Measurements from ENCODE around the gene SHD.
"Not testable (repeated sequence)": the region's sequence is repeated elsewhere in the genome, so short reads cannot be mapped to it uniquely, and the experiment has no call there.

SHD gene, protein sequence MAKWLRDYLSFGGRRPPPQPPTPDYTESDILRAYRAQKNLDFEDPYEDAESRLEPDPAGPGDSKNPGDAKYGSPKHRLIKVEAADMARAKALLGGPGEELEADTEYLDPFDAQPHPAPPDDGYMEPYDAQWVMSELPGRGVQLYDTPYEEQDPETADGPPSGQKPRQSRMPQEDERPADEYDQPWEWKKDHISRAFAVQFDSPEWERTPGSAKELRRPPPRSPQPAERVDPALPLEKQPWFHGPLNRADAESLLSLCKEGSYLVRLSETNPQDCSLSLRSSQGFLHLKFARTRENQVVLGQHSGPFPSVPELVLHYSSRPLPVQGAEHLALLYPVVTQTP

DNA sequence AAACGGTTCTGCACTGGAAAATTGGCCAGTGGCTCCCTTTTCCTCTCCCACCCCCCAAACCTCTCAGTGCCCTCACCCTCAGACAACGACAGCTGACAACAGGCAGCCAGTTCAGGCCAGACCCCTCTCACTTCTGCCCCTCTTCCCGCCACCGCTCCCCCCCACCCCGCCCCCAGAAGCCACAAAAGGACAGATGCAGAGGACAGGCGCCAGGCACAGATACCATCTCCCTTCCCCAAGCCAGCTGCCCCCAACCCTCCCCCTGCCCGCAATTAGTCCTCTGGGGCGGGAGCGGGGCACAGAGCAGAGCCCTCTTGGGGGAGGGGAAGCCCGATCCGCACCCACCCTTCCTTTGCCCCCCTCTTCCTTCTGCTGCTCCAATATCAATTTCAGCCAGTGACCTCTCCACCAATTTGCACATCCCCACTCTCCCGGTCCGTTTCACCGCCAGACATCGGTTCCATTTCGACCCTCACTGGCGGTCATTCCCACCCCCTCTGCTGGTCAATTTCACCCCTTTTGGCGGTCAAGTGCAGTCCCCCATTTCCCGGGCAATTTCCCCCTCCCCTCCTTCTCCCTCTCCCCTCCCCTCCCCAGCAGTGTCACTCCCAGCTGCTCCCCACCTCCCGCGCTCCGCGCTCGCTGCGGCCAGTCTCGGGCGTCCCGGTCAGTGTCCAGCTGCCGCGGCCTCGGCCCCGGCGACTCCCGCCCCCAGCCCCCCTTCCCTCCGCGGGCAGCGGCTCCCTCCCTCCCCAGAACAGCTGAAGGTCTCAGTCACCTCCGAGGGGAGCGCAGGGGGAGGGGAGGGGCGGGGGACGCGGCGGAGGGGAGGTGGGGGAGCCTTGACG is at the start of gene SHD:
Gene SHD (plus strand): TSS at position 848 of the 848 bp plus-strand sequence. CDS start 798 bp downstream, outside the sequence.
- Histone ChIP-seq H3K36me3 (ENCODE audit: insufficient read depth, low read depth, low read length) (no peaks in the 10 kb centered on the region), H3K4me1 (ENCODE audit: insufficient read depth, low read length) (no peaks in the 10 kb centered on the region), H3K9me3 (ENCODE audit: insufficient read depth, low read depth, low read length) (no peaks in the 10 kb centered on the region), H3K4me3 (ENCODE audit: low read length) (peak within 1 kb of the TSS; percentile 70), H3K27me3 (ENCODE audit: insufficient read depth, low read length) (peaks cover 51% of the 10 kb centered on the region), H3K27ac (ENCODE audit: low read length) (no peak within 1 kb of the TSS), H3K9ac (ENCODE audit: low read depth, low read length) (no peak within 1 kb of the TSS; the same call in 1 of the 2 replicates)

DNA sequence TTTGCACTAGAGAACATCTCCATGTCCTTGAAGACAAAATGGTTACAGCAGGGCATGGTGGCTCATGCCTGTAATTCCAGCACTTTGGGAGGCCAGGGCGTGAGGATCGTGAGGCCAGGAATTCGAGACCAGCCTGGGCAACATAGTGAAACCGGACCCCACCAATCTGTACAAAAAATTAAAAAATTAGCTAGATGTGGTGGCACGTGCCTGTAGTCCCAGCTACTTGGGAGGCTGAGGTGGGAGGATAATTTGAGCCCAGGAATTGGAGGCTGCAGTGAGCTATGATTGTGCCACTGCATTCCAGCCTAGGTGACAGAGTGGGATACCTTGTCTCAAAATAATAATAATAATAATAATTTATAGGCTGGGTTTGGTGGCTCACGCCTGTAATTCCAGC is 48.8 kb upstream of the SHD start:
- H3K36me3 ChIP-seq (ENCODE audit: insufficient read depth, low read depth, low read length); H3K4me1 ChIP-seq (ENCODE audit: insufficient read depth, low read length); H3K9ac ChIP-seq (ENCODE audit: low read depth, low read length); H3K9me3 ChIP-seq (ENCODE audit: insufficient read depth, low read depth, low read length); H3K27ac ChIP-seq (ENCODE audit: low read length); H3K4me3 ChIP-seq (ENCODE audit: low read length): not testable (repeated sequence)
- peaks cover 14% of the 10 kb centered on the region for H3K27me3 ChIP-seq (ENCODE audit: insufficient read depth, low read length)

DNA sequence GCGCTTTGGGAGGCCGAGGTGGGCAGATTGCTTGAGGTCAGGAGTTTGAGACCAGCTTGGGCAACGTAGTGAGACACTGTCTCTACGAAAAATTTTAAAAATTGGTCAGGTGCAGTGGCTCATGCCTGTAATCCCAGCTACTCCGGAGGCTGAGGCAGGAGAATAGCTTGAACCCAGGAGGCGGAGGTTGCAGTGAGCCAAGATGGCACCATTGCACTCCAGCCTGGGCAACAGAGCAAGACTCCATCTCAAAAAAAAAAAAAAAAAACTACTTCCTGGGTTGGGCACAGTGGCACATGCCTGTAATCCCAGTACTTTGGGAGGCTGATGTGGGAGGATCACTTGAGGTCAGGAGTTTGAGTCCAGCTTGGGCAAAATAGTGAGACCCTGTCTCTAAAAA is 47.5 kb upstream of the SHD start:
- not testable (repeated sequence) for H3K4me1 ChIP-seq (ENCODE audit: insufficient read depth, low read length); H3K9me3 ChIP-seq (ENCODE audit: insufficient read depth, low read depth, low read length); H3K4me3 ChIP-seq (ENCODE audit: low read length); H3K36me3 ChIP-seq (ENCODE audit: insufficient read depth, low read depth, low read length); H3K9ac ChIP-seq (ENCODE audit: low read depth, low read length); H3K27ac ChIP-seq (ENCODE audit: low read length)
- H3K27me3 ChIP-seq (ENCODE audit: insufficient read depth, low read length) = peaks cover 14% of the 10 kb centered on the region

DNA sequence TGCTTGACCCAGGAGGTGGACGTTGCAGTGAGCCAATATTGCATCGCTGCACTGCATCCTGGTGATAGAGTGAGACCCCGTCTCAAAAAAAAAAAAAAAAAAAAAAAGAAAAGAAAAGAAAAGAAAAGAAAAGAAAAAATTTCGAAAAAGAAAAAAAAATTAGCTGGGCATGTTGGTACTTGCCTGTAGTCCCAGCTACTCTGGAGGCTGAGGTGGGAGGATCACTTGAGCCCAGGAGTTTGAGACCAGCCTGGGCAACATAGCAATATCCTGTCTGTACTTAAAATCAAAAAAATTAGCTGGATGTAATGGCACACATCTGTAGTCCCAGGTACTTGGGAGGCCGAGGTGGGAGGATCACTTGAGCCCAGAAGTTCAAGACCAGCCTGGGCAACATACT is 46.9 kb upstream of the SHD start:
- not testable (repeated sequence) for H3K9me3 ChIP-seq (ENCODE audit: insufficient read depth, low read depth, low read length); H3K4me1 ChIP-seq (ENCODE audit: insufficient read depth, low read length); H3K4me3 ChIP-seq (ENCODE audit: low read length); H3K9ac ChIP-seq (ENCODE audit: low read depth, low read length); H3K36me3 ChIP-seq (ENCODE audit: insufficient read depth, low read depth, low read length); H3K27ac ChIP-seq (ENCODE audit: low read length)
- H3K27me3 ChIP-seq (ENCODE audit: insufficient read depth, low read length) = peaks cover 14% of the 10 kb centered on the region

DNA sequence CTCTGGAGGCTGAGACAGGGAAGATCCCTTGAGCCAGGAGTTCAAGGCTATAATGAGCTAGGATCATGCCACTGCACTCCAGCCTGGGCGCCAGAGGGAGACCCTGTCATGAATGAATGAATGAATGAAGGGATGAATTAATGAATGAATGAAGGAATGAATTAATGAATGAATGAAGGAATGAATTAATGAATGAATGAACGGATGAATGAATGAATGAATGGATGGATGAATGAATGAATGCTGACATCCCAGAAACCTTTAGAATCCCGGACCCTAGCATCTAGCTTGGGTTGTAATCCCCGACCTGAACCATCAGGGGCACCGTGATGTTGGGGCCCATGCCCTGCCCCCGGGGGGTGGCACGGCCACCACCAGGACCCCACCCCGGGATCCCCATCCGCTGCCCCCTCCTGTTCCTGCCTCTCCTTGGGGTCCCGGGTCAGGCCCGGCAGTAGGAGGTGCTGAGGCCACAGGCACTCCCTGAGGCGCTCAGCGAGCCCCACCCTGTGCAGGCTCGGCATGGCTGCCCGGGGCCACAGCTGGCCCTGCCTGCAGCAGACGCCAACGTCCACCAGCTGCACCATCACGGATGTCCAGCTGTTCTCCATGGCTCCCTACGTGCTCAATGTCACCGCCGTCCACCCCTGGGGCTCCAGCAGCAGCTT is 46.3 kb upstream of the SHD start:
- Histone ChIP-seq H3K4me3 (ENCODE audit: low read length) (no peak overlapping the region), H3K27ac (ENCODE audit: low read length) (no peak overlapping the region), H3K4me1 (ENCODE audit: insufficient read depth, low read length) (0 out of 2 replicates have a peak, but pooled peaks cover 4% of the 10 kb centered on the region), H3K36me3 (ENCODE audit: insufficient read depth, low read depth, low read length) (no peaks in the 10 kb centered on the region), H3K9ac (ENCODE audit: low read depth, low read length) (no peak overlapping the region), H3K9me3 (ENCODE audit: insufficient read depth, low read depth, low read length) (no peaks in the 10 kb centered on the region), H3K27me3 (ENCODE audit: insufficient read depth, low read length) (peaks cover 12% of the 10 kb centered on the region)

DNA sequence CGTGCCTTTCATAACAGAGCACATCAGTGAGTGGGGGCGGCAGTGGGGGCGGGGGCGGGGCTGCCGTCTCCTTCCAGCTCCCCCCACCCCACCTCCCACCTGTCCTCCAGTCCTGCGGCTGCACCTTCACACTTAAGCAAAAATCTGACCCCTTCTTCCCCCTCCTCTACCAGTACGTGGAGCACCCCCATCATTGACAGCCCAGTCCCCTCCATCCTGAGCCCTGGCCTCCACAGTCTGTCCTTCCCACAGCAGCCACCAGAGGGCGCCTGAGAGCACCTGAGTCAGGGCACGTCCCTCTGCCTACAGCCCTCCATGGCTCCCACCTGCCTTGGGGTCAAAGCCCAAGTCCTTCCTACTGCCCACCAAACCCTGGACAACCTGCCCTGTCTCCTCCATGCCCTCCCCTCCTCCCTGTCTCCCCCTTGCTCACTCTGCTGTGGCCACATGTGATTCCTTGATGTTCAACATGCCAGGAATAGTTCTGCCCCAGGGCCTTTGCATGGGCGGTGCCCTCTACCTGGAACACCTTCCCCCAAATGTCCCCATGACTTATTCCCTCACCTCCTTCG is 45.7 kb upstream of the SHD start:
- Histone ChIP-seq H3K27me3 (ENCODE audit: insufficient read depth, low read length) (peaks cover 6% of the 10 kb centered on the region), H3K9me3 (ENCODE audit: insufficient read depth, low read depth, low read length) (no peaks in the 10 kb centered on the region), H3K4me3 (ENCODE audit: low read length) (no peak overlapping the region), H3K36me3 (ENCODE audit: insufficient read depth, low read depth, low read length) (no peaks in the 10 kb centered on the region), H3K9ac (ENCODE audit: low read depth, low read length) (no peak overlapping the region), H3K27ac (ENCODE audit: low read length) (no peak overlapping the region), H3K4me1 (ENCODE audit: insufficient read depth, low read length) (0 out of 2 replicates have a peak, but pooled peaks cover 4% of the 10 kb centered on the region)

DNA sequence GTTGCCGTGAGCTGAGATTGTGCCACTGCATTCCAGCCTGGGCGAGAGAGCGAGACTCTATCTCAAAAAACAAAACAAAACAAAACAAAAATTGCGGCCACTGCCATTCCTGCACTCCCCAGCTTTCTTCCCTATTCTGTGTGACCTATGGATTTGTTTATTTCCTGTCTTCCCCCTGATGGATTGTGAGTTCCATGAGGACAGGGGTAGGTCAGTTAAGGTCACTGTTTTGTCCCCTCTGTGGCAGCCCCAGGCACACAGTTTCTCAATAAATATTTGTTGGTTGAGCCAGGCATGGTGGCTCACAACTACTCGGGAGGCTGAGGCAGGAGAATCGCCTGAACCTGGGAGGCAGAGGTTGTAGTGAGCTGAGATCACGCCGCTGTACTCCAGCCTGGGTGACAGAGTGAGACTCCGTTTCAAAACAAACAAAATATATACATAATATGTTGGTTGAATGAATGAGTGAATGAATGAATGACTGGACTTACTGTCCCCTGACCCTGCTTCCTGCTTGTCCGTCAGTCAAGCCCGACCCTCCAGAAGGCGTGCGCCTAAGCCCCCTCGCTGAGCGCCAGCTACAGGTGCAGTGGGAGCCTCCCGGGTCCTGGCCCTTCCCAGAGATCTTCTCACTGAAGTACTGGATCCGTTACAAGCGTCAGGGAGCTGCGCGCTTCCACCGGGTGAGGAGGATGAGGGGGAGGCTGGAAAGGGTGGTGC is 44.8 kb upstream of the SHD start:
- H3K9me3 ChIP-seq (ENCODE audit: insufficient read depth, low read depth, low read length) = no peaks in the 10 kb centered on the region
- no peak overlapping the region for H3K4me3 ChIP-seq (ENCODE audit: low read length)
- no peak overlapping the region for H3K9ac ChIP-seq (ENCODE audit: low read depth, low read length)
- no peaks in the 10 kb centered on the region for H3K4me1 ChIP-seq (ENCODE audit: insufficient read depth, low read length)
- H3K27ac ChIP-seq (ENCODE audit: low read length) = no peak overlapping the region
- no peaks in the 10 kb centered on the region for H3K27me3 ChIP-seq (ENCODE audit: insufficient read depth, low read length)
- no peaks in the 10 kb centered on the region for H3K36me3 ChIP-seq (ENCODE audit: insufficient read depth, low read depth, low read length)

DNA sequence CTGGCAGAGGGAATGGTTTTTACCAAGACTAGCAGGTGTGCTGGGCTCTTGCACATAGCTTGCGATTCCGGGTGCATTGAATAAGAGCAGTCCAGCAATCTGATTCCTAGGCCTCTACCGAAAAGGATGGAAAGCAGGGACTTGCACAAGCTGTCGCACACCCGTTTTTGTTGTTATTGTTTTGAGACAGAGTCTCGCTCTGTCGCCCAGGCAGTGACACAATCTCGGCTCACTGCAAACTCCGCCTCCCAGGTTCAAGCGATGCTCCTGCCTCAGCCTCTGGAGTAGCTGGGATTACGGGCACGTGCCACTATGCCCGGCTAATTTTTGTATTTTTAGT is 44.2 kb upstream of the SHD start:
- no peak overlapping the region for H3K27ac ChIP-seq (ENCODE audit: low read length)
- no peaks in the 10 kb centered on the region for H3K27me3 ChIP-seq (ENCODE audit: insufficient read depth, low read length)
- no peaks in the 10 kb centered on the region for H3K4me1 ChIP-seq (ENCODE audit: insufficient read depth, low read length)

DNA sequence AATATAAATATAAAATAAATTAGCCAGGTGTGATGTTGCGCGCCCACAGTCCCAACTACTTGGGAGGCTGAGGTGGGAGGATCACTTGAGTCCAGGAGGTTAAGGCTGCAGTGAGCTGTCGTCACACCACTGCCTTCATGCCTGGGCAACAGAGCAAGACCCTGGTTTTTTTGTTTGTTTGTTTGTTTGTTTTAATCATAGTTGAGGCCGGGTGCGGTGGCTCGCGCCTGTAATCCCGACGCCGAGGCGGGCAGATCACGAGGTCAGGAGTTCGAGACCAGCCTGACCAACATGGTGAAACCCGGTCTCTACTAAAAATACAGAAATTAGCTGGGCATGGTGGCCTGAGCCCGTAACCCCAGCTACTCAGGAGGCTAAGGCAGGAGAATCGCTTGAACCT is 41.6 kb upstream of the SHD start:
- not testable (repeated sequence) for H3K4me1 ChIP-seq (ENCODE audit: insufficient read depth, low read length); H3K4me3 ChIP-seq (ENCODE audit: low read length); H3K36me3 ChIP-seq (ENCODE audit: insufficient read depth, low read depth, low read length); H3K27ac ChIP-seq (ENCODE audit: low read length); H3K9ac ChIP-seq (ENCODE audit: low read depth, low read length); H3K9me3 ChIP-seq (ENCODE audit: insufficient read depth, low read depth, low read length); H3K27me3 ChIP-seq (ENCODE audit: insufficient read depth, low read length)

More for the DNA sequence above, 44.2 kb upstream of the SHD start:
- Histone ChIP-seq H3K9me3 (ENCODE audit: insufficient read depth, low read depth, low read length) (no peaks in the 10 kb centered on the region), H3K9ac (ENCODE audit: low read depth, low read length) (no peak overlapping the region), H3K36me3 (ENCODE audit: insufficient read depth, low read depth, low read length) (no peaks in the 10 kb centered on the region), H3K4me3 (ENCODE audit: low read length) (no peak overlapping the region)

DNA sequence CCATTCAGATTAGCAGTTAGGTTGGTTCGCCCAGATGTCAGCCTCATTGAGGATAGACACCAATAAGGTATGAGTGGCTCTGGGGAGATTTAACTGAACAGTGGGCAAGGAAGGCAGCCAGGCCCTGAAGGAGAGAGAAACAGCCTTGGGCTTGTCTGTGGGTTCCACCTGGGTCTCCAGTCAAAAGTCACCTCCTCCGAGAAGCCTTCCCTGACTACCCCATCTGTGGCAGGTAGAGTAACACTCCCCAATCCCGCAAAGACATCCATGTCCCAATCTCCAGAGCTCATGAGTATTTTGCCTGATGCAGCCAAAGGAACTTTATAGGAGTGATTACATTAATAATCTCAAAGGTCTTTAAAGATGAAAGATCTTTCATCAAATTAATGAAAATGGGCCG is 40.2 kb upstream of the SHD start:
- no peak overlapping the region for H3K27ac ChIP-seq (ENCODE audit: low read length)
- H3K27me3 ChIP-seq (ENCODE audit: insufficient read depth, low read length) = 0 out of 2 replicates have a peak, but pooled peaks cover 4% of the 10 kb centered on the region
- H3K4me1 ChIP-seq (ENCODE audit: insufficient read depth, low read length) = no peaks in the 10 kb centered on the region
- no peaks in the 10 kb centered on the region; the same call in 1 of the 2 replicates for H3K9me3 ChIP-seq (ENCODE audit: insufficient read depth, low read depth, low read length)
- H3K36me3 ChIP-seq (ENCODE audit: insufficient read depth, low read depth, low read length) = no peaks in the 10 kb centered on the region
- H3K4me3 ChIP-seq (ENCODE audit: low read length) = no peak overlapping the region
- H3K9ac ChIP-seq (ENCODE audit: low read depth, low read length) = no peak overlapping the region

DNA sequence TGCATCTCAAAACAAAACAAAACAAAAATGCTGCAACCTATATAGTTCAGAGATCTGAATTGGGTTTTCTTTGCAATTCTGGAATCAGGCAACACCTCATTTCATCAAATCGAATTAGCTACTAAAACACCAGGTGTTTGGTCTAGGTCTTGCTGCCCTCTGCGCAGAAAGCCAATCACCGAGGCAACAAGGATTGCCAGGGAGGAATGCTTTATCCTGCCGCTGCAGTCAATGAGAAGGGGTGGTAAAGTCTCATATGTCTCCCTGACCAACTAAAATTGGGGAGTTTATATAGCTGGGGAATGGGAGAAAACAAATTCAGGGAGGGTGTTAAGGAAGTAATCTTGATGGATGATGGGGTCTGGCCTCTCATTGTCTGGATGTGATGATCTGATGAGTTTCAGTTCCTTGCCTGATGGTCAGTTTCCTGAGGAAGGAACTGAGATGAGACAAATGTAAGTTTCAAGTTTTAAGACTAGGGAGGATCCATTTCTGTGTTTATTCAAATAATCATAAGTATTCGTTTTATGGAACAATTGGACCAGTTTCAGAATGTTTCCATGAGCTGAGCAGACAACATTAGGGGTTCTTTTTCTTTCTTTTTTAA is 37.1 kb upstream of the SHD start:
- Histone ChIP-seq H3K27me3 (ENCODE audit: insufficient read depth, low read length) (0 out of 2 replicates have a peak, but pooled peaks cover 4% of the 10 kb centered on the region), H3K4me1 (ENCODE audit: insufficient read depth, low read length) (no peaks in the 10 kb centered on the region), H3K36me3 (ENCODE audit: insufficient read depth, low read depth, low read length) (no peaks in the 10 kb centered on the region), H3K9me3 (ENCODE audit: insufficient read depth, low read depth, low read length) (no peaks in the 10 kb centered on the region; the same call in 1 of the 2 replicates), H3K4me3 (ENCODE audit: low read length) (no peak overlapping the region), H3K27ac (ENCODE audit: low read length) (no peak overlapping the region), H3K9ac (ENCODE audit: low read depth, low read length) (no peak overlapping the region)

All from iPS-20b (cell line).